ENCODE data around the gene LRRC15. TPM values are rescaled to one million over a fixed set of nuclear protein-coding genes. Genes with fewer than 3 reads are reported as not detected.

LRRC15 gene
- polyA plus RNA-seq (ENCODE audit: insufficient read length in 12 of 12) = 1 to 10 TPM in 1 of 12 donors, under 1 TPM in 9, not detected in 2; 0.08 to 1.1 (median 0.38) TPM
- long read RNA-seq, donor 1 = 0 reads
- long read RNA-seq, donor 2 = 0 reads
- long read RNA-seq, donor 3 = 0 reads
- long read RNA-seq, donor 4 = 0 reads
- long read RNA-seq, donor 5 = 0 reads
- long read RNA-seq, donor 6 = 0 reads
- long read RNA-seq, donor 7, full-length matches to known transcripts = 1 of 1 reads
- long read RNA-seq, donor 7, partial matches to known transcripts = 0 of 1 reads
- long read RNA-seq, donor 7, other reads (novel, unspliced or antisense) = 0 of 1 reads
- long read RNA-seq, donor 8 = 0 reads
- long read RNA-seq, donor 9 = 0 reads
- long read RNA-seq, donor 10 = 0 reads
- long read RNA-seq, donor 11 = 0 reads

DNA sequence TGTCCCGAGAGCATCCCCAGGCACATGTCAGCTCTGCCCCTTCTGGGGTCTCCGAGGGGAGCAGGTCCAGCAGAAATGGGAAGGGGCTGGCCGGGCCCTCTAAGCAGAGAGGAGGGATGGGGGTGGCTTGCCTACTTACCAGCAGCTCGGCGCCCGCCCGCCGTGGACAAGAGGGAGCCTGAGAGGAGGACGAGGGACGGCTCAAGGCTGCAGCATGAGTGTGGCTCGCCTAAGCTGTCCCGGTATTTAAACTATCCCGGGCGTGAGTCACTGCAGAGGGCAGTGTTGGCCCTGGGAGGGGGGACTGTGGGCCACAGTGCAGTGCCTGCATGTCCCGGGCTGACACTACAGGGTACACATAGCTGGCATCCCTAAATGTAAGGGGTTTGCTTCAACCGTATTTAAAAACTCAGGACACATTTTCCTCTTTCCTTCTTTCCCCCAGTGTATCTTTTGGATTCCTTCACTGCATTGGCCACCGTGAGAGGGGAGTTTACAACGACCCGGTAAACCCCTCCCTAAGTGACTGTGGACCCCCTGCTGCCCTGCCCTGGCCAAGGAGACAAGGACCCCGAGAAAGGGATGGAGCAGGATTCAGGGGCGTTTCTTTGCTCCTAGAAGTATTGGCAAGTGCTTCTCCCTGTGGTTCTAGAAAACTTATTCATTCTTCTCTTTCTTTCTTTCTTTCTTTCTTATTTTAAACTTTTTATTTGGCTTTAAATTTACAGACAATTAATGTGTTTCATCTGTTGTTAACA is at the start of gene LRRC15:
Gene LRRC15 (minus strand): TSS at position 222 of the 758 bp plus-strand sequence. CDS start 8,700 bp downstream, outside the sequence.
- no peak for DNase-seq

DNA sequence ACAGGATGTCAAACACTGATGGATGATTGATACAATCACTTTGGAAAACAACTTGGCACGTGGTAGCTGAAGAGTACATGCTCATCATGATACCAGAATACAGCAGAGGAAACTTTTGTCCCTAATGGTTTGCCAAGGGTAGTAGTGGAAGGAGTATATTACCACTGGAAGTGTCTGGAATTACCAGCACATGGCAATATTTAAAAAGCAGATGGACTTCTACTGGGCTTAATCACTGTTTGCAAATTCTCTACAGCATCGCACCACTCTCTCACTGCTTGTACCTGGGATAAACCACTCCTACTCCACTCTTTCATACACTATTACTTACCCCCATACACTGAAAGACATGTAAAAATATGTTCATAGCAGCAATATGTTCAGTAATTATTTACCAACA is 49.1 kb upstream of the LRRC15 start:
- no peak for DNase-seq

DNA sequence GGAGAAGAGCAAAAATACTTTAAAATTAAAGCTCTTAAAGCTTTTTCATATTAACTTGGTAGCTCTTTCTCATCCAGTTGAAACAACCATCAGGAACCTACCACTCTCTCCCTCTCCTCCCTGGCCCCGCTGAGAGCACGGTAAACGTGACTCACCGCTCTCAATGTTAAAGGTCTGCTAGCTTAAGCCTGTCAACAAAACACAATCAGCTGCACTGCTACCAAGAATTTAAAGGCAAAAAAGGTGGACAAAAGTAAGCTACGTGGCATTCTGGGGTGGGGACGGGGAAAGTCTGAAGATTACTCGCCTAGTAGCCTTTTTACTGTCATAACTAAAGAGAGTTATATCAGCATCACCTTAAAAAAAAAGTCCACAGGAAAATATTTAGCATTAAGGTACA is 37.9 kb upstream of the LRRC15 start:
- no peak for DNase-seq

DNA sequence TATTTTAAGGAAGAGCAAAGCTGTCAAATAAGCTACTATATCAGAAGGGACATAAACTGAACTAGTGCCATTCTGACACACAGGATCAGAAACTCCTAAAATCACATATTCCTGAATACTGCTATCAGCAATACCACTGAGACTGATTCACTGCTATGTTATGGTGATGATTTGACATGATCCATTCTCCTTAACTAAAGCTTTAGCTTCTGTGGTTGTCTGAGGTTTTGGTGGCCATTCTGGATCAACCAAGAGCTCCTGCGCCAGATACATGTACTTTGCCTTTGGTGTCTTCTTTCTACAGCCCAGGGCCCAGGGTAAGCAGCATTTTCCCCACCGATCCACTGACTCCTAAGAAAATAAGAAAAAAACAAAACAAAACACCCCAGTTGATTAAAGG is 36.2 kb upstream of the LRRC15 start:
- DNase-seq = no peak

DNA sequence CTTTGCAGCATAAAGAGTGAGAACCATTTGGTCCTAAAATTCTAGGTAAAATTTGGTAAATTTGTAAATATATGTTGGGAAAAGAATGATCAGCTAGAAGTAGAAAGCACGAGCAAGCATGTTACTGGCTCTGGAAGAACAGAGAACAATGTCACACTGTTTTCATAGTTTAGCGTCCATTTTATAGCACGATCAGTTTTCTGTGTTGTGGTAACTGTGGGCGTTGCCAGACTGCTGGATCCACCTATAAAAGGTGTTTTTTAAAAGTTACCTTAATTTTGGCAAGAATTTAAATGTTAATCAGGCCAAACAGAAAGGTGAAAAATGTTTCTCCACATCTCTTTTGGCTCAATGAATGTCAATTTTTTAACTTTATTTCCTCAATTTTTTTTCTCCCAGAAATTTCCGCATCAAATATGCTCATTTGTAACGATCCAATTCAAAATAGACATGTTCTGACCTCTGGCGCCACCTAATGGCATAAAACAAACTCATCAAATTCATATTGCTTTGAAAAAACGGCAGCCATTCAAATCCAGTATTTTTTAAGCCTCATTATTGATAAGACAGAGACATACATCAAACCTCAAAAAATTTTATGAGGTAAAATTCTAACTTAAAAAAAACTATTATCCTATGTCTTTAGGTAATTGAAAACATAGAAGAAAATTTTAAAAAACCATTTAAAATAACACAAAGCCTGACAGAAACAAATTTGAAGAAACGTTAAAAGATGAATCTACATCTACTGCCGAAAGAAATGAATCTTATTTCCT is 35.0 kb upstream of the LRRC15 start:
- peak; percentile 75 for DNase-seq

DNA sequence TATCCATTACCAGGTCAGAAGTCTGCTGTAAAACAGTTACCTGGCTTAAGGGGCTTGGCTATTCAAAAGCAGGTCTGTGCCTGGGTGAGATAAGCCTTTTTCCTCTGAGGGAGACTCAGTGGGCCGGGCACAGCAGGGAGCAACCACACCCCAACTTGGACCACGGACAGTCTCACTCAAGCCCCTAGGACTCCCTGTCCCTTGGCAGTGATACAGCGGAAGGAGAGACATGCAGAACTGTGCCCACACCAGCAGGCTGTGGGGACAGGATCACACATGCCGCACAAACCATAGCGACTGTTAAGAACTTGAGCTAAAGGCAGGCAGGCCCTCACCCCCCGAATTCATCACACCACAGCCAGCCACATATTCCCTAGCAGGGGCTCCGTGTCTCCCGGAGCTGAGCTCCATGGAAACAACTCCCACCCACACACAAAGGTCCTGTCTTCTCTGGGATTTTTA is 32.4 kb upstream of the LRRC15 start:
- DNase-seq = no peak

DNA sequence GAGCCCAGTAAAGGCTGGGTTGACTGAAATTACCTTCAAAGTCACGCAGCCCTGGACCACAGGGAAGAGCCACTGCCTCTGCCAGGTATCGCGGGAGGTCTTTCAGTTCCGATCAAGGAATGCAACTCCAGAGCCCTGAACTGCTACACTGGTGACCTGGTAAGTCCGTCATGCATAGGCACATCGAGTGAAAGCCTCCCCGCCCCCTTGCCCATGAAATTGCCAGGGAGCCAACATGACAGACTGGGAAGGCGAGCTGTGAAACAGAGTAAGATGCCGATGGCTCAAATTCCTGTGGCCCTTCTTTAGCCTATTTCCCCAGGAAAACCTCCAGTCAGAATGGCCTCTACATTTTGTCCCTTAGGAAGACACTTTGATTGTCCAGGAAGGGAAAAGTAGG is 31.8 kb upstream of the LRRC15 start:
- DNase-seq = no peak

DNA sequence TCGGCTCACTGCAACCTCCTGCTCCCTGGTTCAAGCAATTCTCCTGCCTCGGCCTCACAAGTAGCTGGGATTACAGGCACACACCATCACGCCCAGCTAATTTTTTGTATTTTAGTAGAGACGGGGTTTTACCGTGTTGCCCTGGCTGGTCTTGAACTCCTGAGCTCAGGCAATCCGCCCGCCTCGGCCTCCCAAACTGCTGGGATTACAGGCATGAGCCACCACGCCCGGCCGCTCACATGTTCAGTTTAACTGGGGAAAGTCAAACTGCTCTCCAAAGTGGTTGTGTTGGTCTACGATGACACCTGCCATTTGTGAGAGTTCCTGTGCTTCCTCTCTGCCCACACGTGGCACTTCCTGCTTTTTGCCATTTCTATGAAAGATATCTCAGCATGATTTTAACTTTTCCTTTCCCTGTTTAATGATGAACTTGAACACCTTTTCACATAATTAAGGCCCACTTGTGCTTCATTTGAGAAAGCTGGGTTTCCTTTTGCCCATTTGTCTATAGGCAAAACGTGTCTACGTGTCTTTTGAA is 30.4 kb upstream of the LRRC15 start:
- no peak for DNase-seq

DNA sequence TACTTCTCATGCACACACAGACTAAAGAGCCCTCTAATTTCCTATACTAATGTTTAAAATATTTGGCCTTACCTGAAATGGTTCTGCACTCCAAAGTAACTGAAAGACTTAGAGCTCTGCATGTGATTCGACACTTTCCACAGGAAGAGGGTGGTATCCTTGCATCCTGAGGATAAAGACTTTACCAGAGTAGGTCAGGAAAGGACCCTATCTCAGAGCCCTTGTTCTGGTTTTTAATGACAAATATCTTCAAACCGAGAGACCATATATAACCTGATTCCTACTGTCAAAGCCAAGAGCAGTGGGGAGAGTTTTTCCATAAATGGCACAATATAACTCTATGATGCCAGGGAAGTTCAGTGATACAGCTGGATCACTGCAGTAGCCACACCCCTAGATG is 29.6 kb upstream of the LRRC15 start, which contains the start of gene GP5:
Gene GP5 (minus strand): TSS at position 101 of the 400 bp plus-strand sequence. CDS start 984 bp downstream, outside the sequence.
- no peak for DNase-seq

DNA sequence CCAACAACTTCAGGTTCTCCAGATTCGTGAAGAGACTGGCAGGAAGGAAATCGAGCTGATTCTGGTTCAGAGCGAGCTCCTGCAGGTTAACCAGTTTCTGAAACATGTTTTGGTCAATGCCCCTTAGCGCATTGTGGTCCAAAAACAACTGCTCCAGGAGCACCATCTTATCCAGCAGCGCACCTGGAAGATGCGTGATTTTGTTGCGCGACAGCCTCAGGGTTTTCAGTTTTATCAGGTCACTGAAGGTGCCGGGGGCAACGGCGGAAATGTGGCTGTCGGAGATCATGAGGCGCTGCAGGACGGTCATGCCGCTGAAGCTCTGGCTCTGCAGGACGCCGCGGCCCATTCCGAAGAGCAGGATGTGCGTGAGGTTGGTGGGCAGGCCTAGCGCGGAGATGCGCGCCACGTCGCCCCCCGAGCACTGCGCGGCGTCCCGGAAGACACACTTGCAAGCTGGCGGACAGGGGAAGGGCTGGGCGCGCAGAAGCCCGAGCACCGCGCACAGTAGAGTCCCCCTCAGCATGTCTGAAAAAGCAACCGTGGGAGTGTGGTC is 28.3 kb upstream of the LRRC15 start:
- no peak for DNase-seq

DNA sequence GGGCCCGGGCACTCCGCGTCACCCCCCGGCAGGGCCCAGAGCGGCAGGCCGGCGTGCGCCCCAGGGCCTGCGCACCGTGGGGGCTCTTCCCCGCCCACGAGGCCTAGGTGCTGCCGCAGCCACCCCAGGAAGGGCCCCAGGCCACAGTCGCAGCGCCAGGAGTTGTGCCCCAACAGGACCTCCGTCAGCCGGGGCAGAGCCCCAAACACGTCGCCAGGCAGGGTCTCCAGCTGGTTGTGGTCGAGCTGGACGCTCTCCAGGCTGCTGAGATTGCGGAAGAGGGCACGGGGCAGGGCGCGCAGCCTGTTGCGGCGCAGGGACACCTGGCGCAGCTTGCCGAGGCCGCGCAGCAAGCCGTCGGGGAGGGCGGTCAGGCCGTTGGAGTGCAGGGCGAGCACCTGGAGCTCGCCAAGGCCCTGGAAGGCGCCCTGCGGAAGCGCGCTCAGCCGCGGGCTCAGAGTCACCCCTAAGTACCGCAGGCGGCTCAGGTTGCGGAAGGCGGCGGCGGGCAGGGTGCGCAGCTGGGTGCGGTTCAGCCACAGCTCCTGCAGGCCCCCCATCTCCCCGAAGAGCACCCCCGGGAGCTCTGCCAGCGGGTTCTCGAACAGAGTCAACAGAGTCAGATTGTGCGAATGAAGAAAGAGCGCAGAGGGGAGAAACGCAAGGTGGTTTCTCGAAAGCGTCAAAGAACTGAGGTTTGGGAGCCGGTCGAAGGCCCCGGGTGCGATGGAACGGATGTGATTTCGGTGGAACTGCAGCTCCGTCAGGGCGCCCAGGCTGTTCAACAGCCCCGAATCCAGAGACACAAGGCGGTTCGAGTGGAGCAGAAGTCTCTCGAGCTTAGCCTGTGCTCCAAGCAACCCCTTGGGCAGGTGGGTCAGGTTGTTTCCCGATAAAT is 27.6 kb upstream of the LRRC15 start:
- no peak for DNase-seq

DNA sequence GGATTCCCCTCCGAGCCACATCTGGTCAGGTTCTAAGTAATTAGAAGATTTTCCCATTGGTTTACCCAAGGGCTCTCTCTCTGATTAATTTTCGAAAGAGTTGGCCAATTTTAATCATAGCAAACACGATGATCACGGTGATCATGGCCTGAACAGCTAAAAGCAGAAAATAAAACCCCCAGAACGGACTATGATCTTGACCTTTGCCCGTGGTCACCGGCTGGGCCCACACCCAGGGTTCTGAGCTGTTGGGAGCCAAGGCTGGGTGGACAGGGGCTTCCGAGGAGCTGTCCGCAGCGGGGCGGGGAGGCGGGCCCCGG is 27.0 kb upstream of the LRRC15 start:
- DNase-seq = no peak

DNA sequence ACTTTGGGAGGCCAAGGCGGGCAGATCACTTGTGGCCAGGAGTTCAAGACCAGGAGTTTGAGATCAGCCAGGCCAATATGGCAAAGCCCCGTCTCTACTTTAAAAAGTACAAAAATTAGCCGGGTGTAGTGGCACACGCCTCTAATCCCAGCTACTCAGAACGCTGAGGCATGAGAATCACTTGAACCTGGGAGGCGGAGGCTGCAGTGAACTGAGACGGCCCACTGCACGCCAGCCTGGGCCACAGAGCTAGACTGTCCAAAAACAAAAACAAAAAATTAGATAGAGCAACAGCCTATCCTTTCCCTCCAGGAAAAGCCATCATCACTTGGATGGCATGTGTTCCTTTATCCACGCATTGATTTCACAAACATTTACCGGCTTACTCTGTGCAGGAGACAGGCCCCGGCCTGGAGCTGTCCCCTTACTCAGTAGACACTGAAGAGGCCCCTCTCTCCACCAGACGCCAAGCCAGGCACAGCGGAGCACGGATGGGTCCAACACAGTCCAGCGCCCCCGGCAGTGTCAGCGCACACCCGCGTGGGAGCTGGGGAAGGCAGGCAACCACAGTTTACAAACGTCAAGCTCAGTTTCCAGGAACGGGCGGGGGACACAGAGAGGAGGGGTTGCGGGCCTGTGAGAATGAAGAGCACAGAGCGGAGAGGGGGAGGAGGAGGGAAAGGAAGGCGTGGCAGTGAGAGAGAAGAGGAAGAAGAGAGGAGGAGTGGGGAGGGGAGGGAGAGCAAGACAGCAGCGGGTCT is 26.4 kb upstream of the LRRC15 start:
- peak; percentile 62 for DNase-seq

DNA sequence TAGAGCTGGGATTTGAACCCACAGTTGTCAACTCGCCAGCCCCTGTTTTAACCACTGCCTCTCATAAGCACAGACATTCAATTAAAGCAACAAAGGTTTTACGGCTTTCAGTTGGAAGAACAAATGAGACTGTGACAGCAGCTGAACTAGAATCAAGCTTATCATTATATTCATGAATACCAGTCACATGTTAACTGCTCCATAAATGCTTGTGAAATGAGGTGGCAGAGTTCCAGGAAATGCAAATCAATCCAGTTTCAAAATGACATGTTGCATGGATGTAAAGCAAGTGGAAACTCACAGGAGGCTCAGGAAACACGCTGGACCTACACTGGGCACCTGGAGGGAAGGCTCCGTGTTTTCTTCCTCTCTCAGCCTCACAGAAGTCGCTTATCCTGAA is 25.7 kb upstream of the LRRC15 start:
- DNase-seq = no peak

DNA sequence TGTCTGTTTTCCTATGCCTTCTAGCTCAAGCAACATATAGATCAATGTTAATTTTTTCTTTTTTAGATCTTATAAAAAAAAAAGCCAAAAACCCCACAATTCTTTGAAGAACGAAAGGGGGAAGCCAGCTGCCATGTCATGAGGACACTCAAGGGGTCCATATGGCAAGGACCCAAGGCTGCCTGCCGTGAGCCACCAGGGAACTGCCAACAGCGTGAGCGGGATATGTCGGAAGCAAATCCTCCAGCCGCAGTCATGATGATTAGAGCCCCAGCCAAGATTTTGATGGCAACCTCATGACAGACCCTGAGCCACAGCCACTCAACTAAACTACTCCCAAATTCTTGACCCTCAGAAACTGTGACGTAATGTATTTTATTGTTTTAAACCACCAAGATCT is 23.0 kb upstream of the LRRC15 start:
- DNase-seq = no peak

DNA sequence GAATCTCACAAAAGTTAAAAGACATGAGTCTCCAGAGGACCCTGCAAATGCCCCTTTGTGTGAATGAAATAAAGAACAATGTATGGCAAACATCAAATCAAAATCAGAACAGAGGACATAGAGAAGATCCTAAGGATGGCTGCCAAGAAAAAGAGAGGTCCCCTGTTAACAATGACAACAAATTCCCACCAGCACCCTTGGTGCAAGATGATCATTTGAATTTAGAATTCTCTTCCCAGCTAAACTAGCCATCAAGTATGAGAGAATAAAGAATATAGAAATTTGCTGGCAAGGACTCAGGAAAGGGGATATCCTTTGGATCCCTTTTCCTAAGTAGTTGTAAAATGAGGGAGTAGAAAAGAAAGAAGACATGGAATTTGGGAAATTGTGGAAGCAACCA is 21.3 kb upstream of the LRRC15 start:
- DNase-seq = no peak

DNA sequence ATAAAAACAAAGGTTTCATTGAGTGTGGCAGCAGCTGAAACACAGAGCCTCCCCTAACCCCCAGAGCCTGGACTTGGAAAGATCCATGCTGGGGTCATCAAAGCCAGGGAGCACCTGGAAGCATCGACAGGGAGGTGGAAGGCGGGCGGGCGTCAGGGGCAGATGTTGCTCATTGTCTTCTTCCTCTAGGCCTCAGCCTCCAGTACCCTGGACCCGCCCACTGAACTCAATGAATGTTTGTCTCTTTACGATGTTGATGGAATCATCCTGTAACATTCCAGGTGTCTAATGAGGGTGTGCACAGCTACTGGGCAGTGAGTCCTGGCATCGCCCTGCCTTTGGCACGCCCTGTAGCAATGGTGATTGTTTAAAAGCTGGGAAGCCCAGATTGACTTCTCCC is 19.7 kb upstream of the LRRC15 start:
- DNase-seq = no peak

DNA sequence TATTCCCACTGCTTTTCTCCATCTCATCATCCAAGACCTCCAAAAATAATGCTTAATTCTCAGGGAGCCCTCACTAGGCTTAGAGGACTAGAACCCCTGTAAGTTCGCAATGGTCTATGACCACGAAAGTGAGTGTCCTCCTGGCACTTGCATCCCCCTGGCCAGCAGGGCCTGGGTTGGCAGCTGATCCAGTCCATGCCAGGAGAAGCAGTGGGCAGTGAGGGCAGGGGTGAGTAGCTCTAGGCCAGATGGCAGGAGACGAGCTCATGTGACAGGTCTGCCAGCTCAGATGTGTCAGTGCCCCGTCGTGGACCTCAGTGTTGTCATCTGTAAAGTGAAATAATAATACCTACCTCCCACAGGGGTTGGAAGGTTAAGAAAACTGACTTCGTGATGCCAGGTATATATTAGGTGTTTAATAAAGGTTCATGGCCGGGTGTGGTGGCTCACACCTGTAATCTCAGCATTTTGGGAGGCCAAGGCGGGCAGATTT is 18.4 kb upstream of the LRRC15 start:
- DNase-seq = no peak

DNA sequence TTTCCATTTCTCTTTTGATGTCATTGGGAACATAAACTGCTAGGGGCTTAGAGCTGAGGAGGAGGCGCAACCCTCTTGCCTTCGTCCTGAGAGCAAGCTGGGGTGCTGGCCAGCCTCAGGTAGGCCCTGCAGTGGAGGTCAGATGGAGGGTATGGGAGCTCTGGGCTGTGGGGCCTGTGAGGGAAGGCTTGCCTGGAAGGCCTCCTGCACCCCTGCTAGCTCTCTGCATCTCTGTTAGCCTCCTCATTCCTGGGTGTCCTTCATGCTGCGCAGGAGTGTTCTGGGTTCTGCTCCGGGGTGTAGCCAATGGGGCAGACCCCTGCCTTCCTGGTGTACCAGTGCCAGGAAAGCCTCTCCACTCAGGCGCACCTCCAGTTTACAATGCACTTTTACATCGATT is 17.7 kb upstream of the LRRC15 start:
- no peak for DNase-seq

DNA sequence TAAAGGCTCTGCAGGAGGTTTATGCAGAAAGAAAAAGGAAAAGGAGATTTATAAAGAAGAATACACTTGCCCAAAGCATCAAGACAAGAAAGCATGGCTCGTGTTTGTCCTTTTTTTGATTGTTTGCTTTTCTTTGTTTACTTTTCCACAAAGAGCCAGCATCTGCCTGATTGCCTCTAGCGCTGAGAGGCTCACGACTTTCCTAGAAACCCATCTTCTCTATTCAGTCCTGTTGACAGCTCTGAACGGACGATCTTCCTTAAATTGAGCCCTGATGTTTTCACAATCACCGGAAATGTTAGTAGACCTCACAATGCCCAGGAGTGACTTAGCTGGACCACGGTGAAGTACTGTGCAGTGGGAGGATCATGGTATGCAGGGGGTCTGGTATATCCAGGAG is 17.1 kb upstream of the LRRC15 start:
- no peak for DNase-seq
